ENCODE results near the gene C11orf58. TPM values are rescaled to one million over a fixed set of nuclear protein-coding genes. Genes with fewer than 3 reads are reported as not detected.

The C11orf58 gene
- total RNA-seq, 2 experiments from 2014 or later: 114 to 123 TPM

DNA sequence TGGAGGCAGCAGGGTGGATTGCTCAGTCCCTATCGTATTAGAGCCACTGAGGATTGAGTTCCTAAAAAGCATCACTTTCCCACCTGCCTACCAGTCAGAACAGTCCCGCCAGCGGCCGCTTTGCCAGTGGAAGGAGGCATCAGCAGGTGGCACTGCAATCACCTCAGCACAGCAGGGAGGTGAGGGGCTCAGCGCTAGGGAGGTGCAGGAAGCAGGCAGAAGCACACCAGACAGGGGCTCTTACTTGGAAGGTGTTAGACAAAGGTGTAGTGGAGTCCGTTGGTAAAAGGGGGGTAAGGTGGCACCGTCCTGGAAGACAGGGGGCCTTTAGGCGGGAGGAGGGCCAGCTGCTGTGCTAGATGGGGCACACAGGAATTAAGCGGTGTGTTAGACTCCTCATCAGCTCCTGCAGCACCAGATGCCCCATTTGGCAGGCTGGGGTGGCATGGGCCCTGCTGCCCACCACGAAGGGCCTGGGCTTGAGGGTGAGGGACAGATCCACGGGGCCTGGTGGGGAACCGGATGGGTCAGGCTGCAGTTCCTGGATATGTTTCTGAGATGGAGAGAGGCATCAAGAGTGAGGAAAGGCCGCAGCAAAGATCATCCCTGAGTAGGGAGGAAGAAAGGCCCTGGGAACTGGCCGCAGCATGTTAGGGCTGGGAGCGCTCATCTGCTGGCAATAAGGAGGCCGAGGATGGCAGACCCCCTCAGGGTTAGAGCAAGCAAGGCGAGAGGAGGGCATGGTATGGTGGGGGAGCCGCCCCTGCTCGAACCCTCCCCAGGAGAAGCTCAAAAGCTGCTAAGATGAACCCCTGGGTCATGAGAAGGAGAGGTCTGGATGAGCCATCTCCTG, 42.5 kb downstream of the C11orf58 start:
- Mint-ChIP-seq H3K4me3 (no peak overlapping the region), H3K27me3 (ENCODE audit: low read depth) (no peaks in the 10 kb centered on the region), H3K9me3 (no peaks in the 10 kb centered on the region), H3K4me1 (ENCODE audit: low read depth) (no peaks in the 10 kb centered on the region), H3K27ac (no peak overlapping the region), H3K36me3 (ENCODE audit: low read depth) (no peaks in the 10 kb centered on the region)
- DNase-seq: no peak
- intact Hi-C loops (cut with micrococcal nuclease): no loop called here
- CTCF ChIA-PET: interaction anchor here (0.6 kb wide), 1 partner anchor 86 kb away, joined by 3 read pairs; no protein-coding TSS in a partner anchor

GRCh38 chr11:16781936-16782919, 43.8 kb downstream of the C11orf58 start:
- H3K27ac Mint-ChIP-seq: no peak overlapping the region
- no peaks in the 10 kb centered on the region for H3K4me1 Mint-ChIP-seq (ENCODE audit: low read depth)
- no peak for DNase-seq
- no peaks in the 10 kb centered on the region for H3K36me3 Mint-ChIP-seq (ENCODE audit: low read depth)
- CTCF ChIA-PET: interaction anchor here (0.9 to 1.0 kb wide), 2 partner anchors 32 to 425 kb away, joined by 3 read pairs; no protein-coding TSS in a partner anchor
- intact Hi-C loops (cut with micrococcal nuclease): no loop called here
- no peaks in the 10 kb centered on the region for H3K9me3 Mint-ChIP-seq
- no peaks in the 10 kb centered on the region for H3K27me3 Mint-ChIP-seq (ENCODE audit: low read depth)
- no peak overlapping the region for H3K4me3 Mint-ChIP-seq

DNA sequence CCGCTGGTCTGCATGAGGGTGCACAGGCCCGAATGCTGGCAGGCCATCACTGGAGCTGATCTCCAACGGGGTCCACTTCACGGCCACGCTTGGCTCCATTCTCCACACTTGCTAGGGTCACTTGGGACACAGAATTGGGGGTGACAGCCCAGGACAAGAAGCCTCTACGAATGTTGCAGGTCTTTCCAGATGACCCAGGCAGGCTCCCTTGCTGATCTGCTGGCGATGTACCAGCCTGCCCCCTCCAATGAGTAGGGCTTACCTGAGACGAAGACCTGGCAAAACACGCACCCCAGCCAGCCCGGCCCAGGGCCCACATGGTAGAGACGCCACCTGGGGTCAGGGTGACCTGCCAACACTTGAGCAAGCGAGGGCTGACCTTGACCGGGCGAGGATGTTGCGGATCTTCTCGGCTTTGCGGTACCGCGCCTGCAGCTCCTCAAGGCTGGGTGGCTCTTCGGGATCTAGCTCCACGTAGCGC, 44.9 kb downstream of the C11orf58 start:
- Mint-ChIP-seq H3K36me3 (ENCODE audit: low read depth) (no peaks in the 10 kb centered on the region), H3K4me3 (no peak overlapping the region), H3K9me3 (no peaks in the 10 kb centered on the region), H3K27me3 (ENCODE audit: low read depth) (no peaks in the 10 kb centered on the region), H3K4me1 (ENCODE audit: low read depth) (no peaks in the 10 kb centered on the region), H3K27ac (no peak overlapping the region)
- intact Hi-C loops (cut with micrococcal nuclease): no loop called here
- CTCF ChIA-PET: interaction anchor here (0.9 to 6.4 kb wide), 8 partner anchors 8 to 424 kb away, joined by 3 to 32 read pairs (median 6); no protein-coding TSS in a partner anchor
- no peak for DNase-seq

DNA sequence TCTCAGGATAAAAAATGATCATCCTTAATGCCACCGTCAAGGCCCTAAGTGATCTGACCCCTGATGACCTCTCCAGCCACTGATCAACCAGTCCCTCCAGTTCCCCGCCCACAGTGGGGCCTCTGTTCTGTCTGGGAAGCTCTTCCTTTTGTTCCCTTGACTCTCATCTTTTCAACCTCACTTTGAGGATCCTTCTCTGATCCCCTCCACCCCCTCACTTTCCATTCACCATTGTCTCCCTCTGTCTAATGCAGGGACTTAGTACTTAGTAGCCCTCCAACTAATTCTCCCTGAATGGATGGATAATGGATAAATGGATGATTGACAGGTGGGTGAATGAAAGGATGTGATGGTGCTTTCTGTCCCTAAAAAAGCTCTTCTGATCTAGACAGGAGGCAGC, 45.6 kb downstream of the C11orf58 start:
- intact Hi-C loops (cut with micrococcal nuclease): no loop called here
- no peak overlapping the region for H3K4me3 Mint-ChIP-seq

DNA sequence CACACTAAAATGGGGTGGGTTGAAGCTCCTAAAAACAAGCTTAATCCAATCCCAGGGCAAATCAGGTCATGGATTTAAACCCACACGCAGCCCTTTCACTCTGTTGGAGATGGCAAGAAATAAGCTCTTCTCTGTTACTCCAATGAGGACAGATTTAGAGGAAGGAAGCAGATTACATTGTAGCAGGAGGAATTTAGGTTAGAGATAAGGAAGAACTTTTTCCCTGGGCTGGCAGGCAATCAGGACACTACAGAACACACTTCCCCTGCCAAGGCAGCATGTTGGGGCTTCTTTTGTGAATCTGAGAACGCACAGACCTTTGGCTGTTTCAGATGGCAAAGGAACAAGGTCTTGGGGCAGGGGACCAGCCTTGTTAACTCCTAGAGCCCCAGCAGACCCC, 46.2 kb downstream of the C11orf58 start:
- Mint-ChIP-seq H3K4me1 (ENCODE audit: low read depth) (no peaks in the 10 kb centered on the region), H3K27me3 (ENCODE audit: low read depth) (no peaks in the 10 kb centered on the region), H3K9me3 (no peaks in the 10 kb centered on the region), H3K36me3 (ENCODE audit: low read depth) (no peaks in the 10 kb centered on the region), H3K27ac (no peak overlapping the region), H3K4me3 (no peak overlapping the region)
- CTCF ChIA-PET: interaction anchor here (0.6 to 6.4 kb wide), 18 partner anchors 10 to 362 kb away, joined by 3 to 32 read pairs (median 6); no protein-coding TSS in a partner anchor
- DNase-seq: no peak
- intact Hi-C loops (cut with micrococcal nuclease): loop anchor here (1.0 to 5.0 kb wide), 3 partner anchors 36 to 279 kb away; no protein-coding TSS in a partner anchor

More for the DNA sequence above, 45.6 kb downstream of the C11orf58 start:
- no peak for DNase-seq
- no peaks in the 10 kb centered on the region for H3K27me3 Mint-ChIP-seq (ENCODE audit: low read depth)
- no peaks in the 10 kb centered on the region for H3K4me1 Mint-ChIP-seq (ENCODE audit: low read depth)
- no peak overlapping the region for H3K27ac Mint-ChIP-seq
- no peaks in the 10 kb centered on the region for H3K36me3 Mint-ChIP-seq (ENCODE audit: low read depth)
- H3K9me3 Mint-ChIP-seq: no peaks in the 10 kb centered on the region
- CTCF ChIA-PET: interaction anchor here (0.9 to 6.4 kb wide), 9 partner anchors 8 to 363 kb away, joined by 3 to 32 read pairs (median 7); no protein-coding TSS in a partner anchor

DNA sequence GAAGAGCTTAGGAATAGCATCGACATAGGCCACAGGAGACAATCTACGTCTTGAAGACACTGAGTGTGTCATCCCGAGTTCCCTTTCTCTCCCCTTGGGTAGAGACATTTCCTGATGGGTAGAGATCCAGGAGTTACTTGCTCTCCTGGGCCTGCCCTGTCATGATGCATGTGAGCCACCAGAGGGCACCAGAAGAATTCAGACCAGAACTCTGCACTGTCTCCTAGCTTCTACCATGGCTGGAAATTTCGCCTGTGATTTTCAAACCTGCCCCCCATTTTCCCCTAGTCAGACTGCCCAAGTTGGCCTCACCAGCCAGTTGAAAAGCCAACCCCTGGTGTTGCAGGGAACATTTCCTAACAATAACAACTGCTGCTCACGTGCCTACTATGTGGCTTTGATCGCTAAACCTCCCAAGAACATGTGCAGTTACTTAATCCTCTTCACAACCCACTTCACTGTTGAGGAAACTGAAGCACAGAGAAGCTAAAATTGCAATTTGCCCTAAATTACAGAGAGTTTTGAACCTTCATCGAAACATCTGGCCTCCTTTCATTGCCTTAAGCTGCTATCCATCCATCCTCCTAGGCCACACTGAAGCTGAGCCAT, 47.2 kb downstream of the C11orf58 start:
- Mint-ChIP-seq H3K9me3 (no peaks in the 10 kb centered on the region), H3K27me3 (ENCODE audit: low read depth) (no peaks in the 10 kb centered on the region), H3K4me1 (ENCODE audit: low read depth) (no peaks in the 10 kb centered on the region), H3K36me3 (ENCODE audit: low read depth) (no peaks in the 10 kb centered on the region), H3K27ac (no peak overlapping the region), H3K4me3 (no peak overlapping the region)
- DNase-seq: peak; percentile 79
- intact Hi-C loops (cut with micrococcal nuclease): loop anchor here (1.0 to 5.0 kb wide), 3 partner anchors 35 to 278 kb away; no protein-coding TSS in a partner anchor
- CTCF ChIA-PET: interaction anchor here (0.6 to 6.4 kb wide), 27 partner anchors 9 to 1285 kb away, joined by 3 to 32 read pairs (median 5); partner anchors contain the start of gene PLEKHA7

GRCh38 chr11:16786131-16786530, 47.7 kb downstream of the C11orf58 start:
- Mint-ChIP-seq H3K27me3 (ENCODE audit: low read depth) (no peaks in the 10 kb centered on the region), H3K9me3 (no peaks in the 10 kb centered on the region), H3K27ac (no peak overlapping the region), H3K4me1 (ENCODE audit: low read depth) (no peaks in the 10 kb centered on the region), H3K36me3 (ENCODE audit: low read depth) (no peaks in the 10 kb centered on the region), H3K4me3 (no peak overlapping the region)
- CTCF ChIA-PET: interaction anchor here (0.6 to 6.4 kb wide), 22 partner anchors 9 to 716 kb away, joined by 3 to 32 read pairs (median 5); partner anchors contain the start of gene PLEKHA7
- intact Hi-C loops (cut with micrococcal nuclease): loop anchor here (5.0 kb wide), 1 partner anchor 151 kb away; no protein-coding TSS in a partner anchor
- DNase-seq: no peak

DNA sequence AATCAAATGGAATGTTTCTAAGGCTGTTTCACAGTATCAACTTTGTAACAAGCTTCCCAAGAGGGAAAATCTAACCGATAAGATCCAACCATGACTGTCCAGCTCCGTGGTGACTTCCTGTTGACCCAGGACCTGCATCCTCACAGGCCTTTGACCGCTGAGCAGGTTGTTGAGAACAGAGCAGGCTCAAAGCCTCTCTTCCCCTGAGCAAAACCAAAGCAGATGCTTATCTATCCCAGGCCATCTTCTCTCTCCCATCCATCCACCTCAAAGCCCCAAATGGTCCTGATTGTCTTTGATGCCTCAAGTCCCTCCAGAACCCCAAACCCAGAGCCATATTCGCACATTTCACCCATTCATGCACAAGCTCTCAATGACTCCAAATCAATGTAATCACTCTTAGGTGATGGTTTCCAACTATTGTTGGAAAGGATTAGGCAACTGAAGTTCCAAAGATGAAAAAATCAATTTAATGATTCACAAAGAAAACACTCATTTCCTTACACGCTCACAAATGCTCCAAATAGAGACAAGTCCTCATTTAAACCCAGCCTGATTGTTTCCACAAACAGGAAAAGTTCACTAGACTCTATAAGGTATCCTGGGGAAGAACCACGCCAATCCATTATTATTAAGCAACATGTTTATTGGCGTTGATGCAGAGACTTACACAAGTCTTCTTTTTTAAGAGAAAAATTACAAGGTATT, 48.7 kb downstream of the C11orf58 start:
- H3K4me3 Mint-ChIP-seq: no peak overlapping the region
- no peaks in the 10 kb centered on the region for H3K9me3 Mint-ChIP-seq
- CTCF ChIA-PET: interaction anchor here (0.6 to 6.4 kb wide), 18 partner anchors 9 to 278 kb away, joined by 3 to 32 read pairs (median 8); no protein-coding TSS in a partner anchor
- intact Hi-C loops (cut with micrococcal nuclease): loop anchor here (5.0 kb wide), 1 partner anchor 150 kb away; no protein-coding TSS in a partner anchor
- no peak overlapping the region for H3K27ac Mint-ChIP-seq
- no peaks in the 10 kb centered on the region for H3K27me3 Mint-ChIP-seq (ENCODE audit: low read depth)
- H3K4me1 Mint-ChIP-seq (ENCODE audit: low read depth): no peaks in the 10 kb centered on the region
- no peak for DNase-seq
- H3K36me3 Mint-ChIP-seq (ENCODE audit: low read depth): no peaks in the 10 kb centered on the region

GRCh38 chr11:16788141-16789062, 50.0 kb downstream of the C11orf58 start:
- no peak overlapping the region for H3K27ac Mint-ChIP-seq
- H3K36me3 Mint-ChIP-seq (ENCODE audit: low read depth): no peaks in the 10 kb centered on the region
- no peaks in the 10 kb centered on the region for H3K9me3 Mint-ChIP-seq
- CTCF ChIA-PET: interaction anchor here (0.7 to 6.4 kb wide), 19 partner anchors 9 to 740 kb away, joined by 3 to 29 read pairs (median 5); no protein-coding TSS in a partner anchor
- H3K4me3 Mint-ChIP-seq: no peak overlapping the region
- no peaks in the 10 kb centered on the region for H3K4me1 Mint-ChIP-seq (ENCODE audit: low read depth)
- intact Hi-C loops (cut with micrococcal nuclease): loop anchor here (1.0 to 5.0 kb wide), 3 partner anchors 95 to 716 kb away; no protein-coding TSS in a partner anchor
- H3K27me3 Mint-ChIP-seq (ENCODE audit: low read depth): no peaks in the 10 kb centered on the region
- DNase-seq: peak; percentile 64

- CTCF ChIA-PET: interaction anchor here (1.2 to 6.4 kb wide), 10 partner anchors 8 to 276 kb away, joined by 4 to 29 read pairs (median 6); no protein-coding TSS in a partner anchor
- intact Hi-C loops (cut with micrococcal nuclease): loop anchor here (5.0 kb wide), 1 partner anchor 148 kb away; no protein-coding TSS in a partner anchor
- H3K27ac Mint-ChIP-seq: no peak overlapping the region
Measured at GRCh38 chr11:16789063-16789420, 50.6 kb downstream of the C11orf58 start.

More at GRCh38 chr11:16789063-16789420, 50.6 kb downstream of the C11orf58 start:
- Mint-ChIP-seq H3K4me1 (ENCODE audit: low read depth) (no peaks in the 10 kb centered on the region), H3K36me3 (ENCODE audit: low read depth) (no peaks in the 10 kb centered on the region), H3K9me3 (no peaks in the 10 kb centered on the region), H3K27me3 (ENCODE audit: low read depth) (no peaks in the 10 kb centered on the region), H3K4me3 (no peak overlapping the region)
- no peak for DNase-seq

All from activated naive CD4-positive, alpha-beta T cell treated with anti-CD3 and anti-CD28 coated beads for 36 hours (primary cell).